Tibial artery (tissue), 4 donors: ENCODE results near the gene SEM1.
"Not testable (repeated sequence)": the region's sequence is repeated elsewhere in the genome, so short reads cannot be mapped to it uniquely, and the experiment has no call there.

Experiments
- DNase-seq, 2 donors: peaks; one replicate each; pipeline ENCODE4 v3.0.0-alpha.2; 2019
- H3K27ac ChIP-seq, 2 donors: fragments of 200-600 bp; sonication (generic) in 1 of 2; 1 replicate in 1 of 2; 2 replicates in 1 of 2; pipeline ENCODE4 v1.5.1; 2018 to 2019; ENCODE audit warnings: mild to moderate bottlenecking in 1 of 2
- H3K27me3 ChIP-seq, 2 donors: fragments of 200-600 bp; sonication (generic) in 1 of 2; one replicate each; pipeline versions ENCODE4 v1.5.1 to v1.6.0; 2016 to 2019
- H3K36me3 ChIP-seq, 3 donors: fragments of 200-600 bp; sonication (generic) in 2 of 3; one replicate each; pipeline ENCODE4 v1.5.1; 2016 to 2019; ENCODE audit warnings: mild to moderate bottlenecking in 2 of 3
- H3K4me1 ChIP-seq, 4 donors: fragments of 200-600 bp; sonication (generic) in 2 of 4; 1 replicate in 3 of 4; 2 replicates in 1 of 4; pipeline ENCODE4 v1.5.1; 2016 to 2019
- H3K4me3 ChIP-seq, 2 donors: fragments of 200-600 bp; sonication (generic) in 1 of 2; 1 replicate in 1 of 2; 2 replicates in 1 of 2; pipeline ENCODE4 v1.5.1; 2018 to 2019; ENCODE audit warnings: mild to moderate bottlenecking in 2 of 2
- H3K9me3 ChIP-seq, 3 donors: fragments of 200-600 bp; sonication (generic) in 1 of 3; one replicate each; pipeline ENCODE4 v1.5.1; 2016 to 2019
- CTCF ChIP-seq, 2 experiments: fragments of 200-600 bp in 1 of 2; fragments of 450-650 bp in 1 of 2; IDR thresholded peaks; one replicate each; pipeline ENCODE4 v1.5.1; 2017 to 2019; ENCODE audit warnings: antibody characterized with exemption in 2 of 2, mild to moderate bottlenecking in 1 of 2, moderate library complexity in 1 of 2
- intact Hi-C: fragments of 100-400 bp; cut with DNase I; formaldehyde crosslinking; loops from one replicate; pipeline ENCODE4 v1.15.0; 2023; ENCODE audit warnings: low total_unique reads

SEM1 gene

DNA sequence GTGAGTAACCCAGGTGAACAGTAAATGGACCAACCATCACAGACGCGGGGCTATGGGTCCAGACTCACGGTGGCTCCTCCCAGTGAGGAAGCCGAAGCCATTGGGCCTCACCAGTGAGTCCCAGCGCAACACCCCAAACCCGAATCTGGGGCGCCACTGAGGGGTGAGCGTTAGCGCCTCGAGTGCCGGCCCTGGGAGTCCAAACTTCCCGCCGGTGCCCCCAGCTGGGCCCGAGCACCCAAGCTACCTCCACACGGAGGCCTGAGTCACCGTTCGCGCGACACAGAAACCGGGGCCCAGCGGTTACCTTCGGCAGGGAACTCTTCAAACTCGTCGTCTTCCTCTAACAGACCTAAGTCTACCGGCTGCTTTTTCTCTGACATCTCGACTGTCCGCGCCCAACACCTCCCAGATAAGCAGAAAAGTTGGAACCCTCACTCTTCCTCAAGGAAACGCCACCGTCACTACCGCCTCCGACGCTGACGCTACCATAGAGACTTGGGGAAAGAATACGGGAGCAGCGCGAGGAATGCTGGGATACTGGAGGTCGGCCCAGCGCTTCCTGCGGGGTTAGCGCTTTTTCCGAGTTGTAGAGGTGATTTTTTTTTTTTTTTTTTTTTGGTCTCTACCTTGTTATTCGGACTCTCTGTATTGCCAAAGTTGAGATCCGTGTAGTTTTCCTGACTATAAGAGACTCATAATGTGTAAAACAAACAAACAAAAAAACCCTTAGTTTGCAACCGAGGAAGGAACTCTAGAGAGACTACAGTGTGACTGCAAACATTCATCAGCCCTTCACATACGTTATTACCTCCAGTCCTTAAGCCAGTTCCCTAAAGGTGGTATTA, at the start of gene SEM1:
Gene SEM1 (minus strand): TSS at position 466 of the 848 bp plus-strand sequence. CDS start 83 bp downstream, at position 383.
- peaks cover 0 to 34% (median 24%) of the 10 kb centered on the region in 4 donors for H3K4me1 ChIP-seq
- peak; percentile 88 to 91 for DNase-seq
- H3K27ac ChIP-seq, result peak within 1 kb of the TSS; percentile 83 to 90
- no peak for TF ChIP-seq CTCF (IDR thresholded peaks at IDR 0.05)
- peaks cover 0 to 5% (median 0%) of the 10 kb centered on the region in 3 donors for H3K36me3 ChIP-seq
- intact Hi-C loops, result loop anchor here (10.0 kb wide), 1 partner anchor 315 kb away; the partner anchor contains the start of gene DLX5
- H3K4me3 ChIP-seq, result peak within 1 kb of the TSS; percentile 66 to 83
- H3K27me3 ChIP-seq, result no peaks in the 10 kb centered on the region
- H3K9me3 ChIP-seq, result no peaks in the 10 kb centered on the region

- H3K36me3 ChIP-seq, intact Hi-C loops, H3K9me3 ChIP-seq, H3K4me3 ChIP-seq, H3K27ac ChIP-seq, H3K27me3 ChIP-seq, DNase-seq, H3K4me1 ChIP-seq: not testable (repeated sequence)
These were observed 48.2 kb upstream of the SEM1 start for GRCh38 chr7:96757880-96758279.

DNA sequence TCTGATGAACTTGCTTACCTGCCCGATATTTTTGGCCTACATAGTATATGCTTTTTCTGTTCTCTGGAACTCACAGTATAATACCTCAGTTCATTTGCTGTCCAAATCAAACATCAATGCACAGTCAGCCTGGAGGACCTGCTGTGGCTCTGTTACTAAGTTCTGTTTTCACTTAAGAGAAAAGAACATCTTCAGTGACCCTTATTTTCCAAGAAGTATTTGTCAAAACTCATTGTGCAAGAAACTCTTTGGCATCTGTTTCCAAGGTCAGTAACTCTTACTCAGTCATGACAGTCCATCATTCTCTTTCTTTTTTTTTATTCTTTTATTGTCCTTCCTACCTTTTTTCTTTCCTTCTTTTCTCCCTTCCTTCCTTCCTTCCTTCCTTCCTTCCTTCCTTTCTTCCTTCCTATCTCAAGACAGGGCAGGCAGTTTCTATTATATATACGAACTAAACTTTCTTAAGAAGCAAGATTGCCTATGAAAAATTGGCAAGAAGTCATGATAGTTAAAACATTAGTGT, 37.8 kb upstream of the SEM1 start:
- Histone ChIP-seq H3K27ac (no peak overlapping the region), H3K4me1 (no peaks in the 10 kb centered on the region), H3K27me3 (no peaks in the 10 kb centered on the region), H3K4me3 (no peak overlapping the region), H3K36me3 (no peaks in the 10 kb centered on the region), H3K9me3 (no peaks in the 10 kb centered on the region)
- TF ChIP-seq CTCF (IDR thresholded peaks at IDR 0.05), result no peak
- intact Hi-C loops, result no loop called here
- DNase-seq, result no peak

GRCh38 chr7:96740130-96740529, 30.5 kb upstream of the SEM1 start:
- no peak overlapping the region for H3K4me3 ChIP-seq
- no peak overlapping the region for H3K27ac ChIP-seq
- TF ChIP-seq CTCF (IDR thresholded peaks at IDR 0.05), result no peak
- intact Hi-C loops, result no loop called here
- peaks cover 0 to 5% of the 10 kb centered on the region in 2 donors for H3K27me3 ChIP-seq
- DNase-seq, result no peak
- H3K9me3 ChIP-seq, result no peaks in the 10 kb centered on the region
- H3K36me3 ChIP-seq, result no peaks in the 10 kb centered on the region
- no peaks in the 10 kb centered on the region for H3K4me1 ChIP-seq

DNA sequence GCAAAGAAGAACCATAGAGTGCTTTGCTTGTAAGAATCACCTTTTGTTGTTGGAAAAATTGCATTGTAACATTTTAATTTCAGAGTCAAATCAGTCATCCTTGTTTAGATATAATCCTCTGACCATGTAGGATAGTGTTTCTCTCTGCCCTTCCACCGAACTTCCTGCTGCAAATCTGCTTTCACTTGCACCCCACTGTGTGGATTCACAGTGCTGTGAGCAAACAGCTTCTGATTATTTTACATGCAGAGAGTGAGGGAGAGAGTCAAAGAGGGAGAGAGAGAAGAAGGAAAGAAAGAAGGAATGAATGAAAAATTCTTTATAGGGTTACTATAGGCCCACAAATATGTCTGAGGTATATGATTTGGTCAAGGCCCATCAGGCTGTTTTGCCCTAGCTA, 30.0 kb upstream of the SEM1 start:
- Histone ChIP-seq H3K27ac (no peak overlapping the region), H3K4me3 (no peak overlapping the region), H3K9me3 (no peaks in the 10 kb centered on the region), H3K27me3 (peaks cover 0 to 5% of the 10 kb centered on the region in 2 donors), H3K36me3 (no peaks in the 10 kb centered on the region), H3K4me1 (no peaks in the 10 kb centered on the region)
- TF ChIP-seq CTCF (IDR thresholded peaks at IDR 0.05), result no peak
- no peak for DNase-seq
- intact Hi-C loops, result no loop called here

- no peak for DNase-seq
- H3K27me3 ChIP-seq, result peaks cover 0 to 5% of the 10 kb centered on the region in 2 donors
- no peaks in the 10 kb centered on the region for H3K4me1 ChIP-seq
- no peak overlapping the region for H3K27ac ChIP-seq
- intact Hi-C loops, result no loop called here
- TF ChIP-seq CTCF (IDR thresholded peaks at IDR 0.05), result no peak
- no peaks in the 10 kb centered on the region for H3K9me3 ChIP-seq
- no peak overlapping the region for H3K4me3 ChIP-seq
- no peaks in the 10 kb centered on the region for H3K36me3 ChIP-seq
These were observed 29.5 kb upstream of the SEM1 start for GRCh38 chr7:96739167-96739566.
